ENCODE measurements around the gene GPR152. TPM values are rescaled to one million over a fixed set of nuclear protein-coding genes. Genes with fewer than 3 reads are reported as not detected.

The GPR152 gene
- total and polyA plus RNA-seq, 2 donors (not counting 3 experiments of a cell fraction or from before 2014, with no cell fraction given): not detected

DNA sequence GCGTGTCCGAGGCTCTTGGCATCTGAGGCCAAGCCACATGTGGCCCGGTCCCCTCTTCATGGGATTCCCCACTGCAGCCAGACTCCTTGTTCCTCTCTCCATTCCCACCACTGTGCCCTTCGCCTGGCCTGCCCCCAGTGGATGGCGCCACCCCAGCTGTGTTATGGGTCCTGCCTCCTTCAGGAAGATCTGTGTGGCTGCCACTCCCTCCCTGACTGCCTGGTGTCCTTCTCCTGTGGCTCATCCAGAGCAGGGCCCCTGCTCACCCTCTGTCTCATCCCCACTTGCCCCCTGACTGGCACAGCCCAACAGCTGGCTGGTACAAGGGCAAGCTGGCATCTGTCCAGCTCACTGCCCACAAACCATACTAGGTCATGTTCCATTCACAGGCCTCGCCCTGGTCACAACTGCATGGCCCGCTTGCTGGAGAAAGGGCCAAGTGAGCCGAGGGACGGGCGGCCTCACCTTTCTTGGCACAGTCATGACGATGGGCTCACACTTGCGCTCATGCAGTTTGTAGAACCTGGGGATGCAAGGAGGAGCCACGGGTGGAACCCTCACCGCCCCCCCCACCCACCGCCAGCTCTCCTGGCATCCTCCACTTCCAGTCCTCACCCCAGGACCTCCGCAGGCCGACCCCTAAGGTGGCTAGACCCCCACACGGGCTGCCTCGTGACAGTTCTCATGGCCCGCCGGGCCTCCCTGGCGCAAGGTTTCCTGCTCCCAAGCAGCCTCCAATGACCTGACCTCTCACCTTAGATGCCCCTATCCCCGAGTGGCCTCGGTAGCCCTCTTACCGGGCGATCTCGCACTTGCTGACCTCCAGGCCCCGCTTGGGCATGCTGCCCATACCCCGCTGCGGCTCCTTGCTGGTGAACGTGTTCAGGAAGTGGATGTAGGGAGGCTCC, 13.0 kb downstream of the GPR152 start:
- no peaks in the 10 kb centered on the region for H4K20me1 ChIP-seq (replicated peaks; ENCODE audit: control insufficient read depth, extremely low read depth, insufficient read depth, low read length)
- intact Hi-C loops (cut with micrococcal nuclease): no loop called here
- H3K4me3 ChIP-seq (replicated peaks in 1 of 3; ENCODE audit: insufficient read depth in 1 of 3, low read depth in 1 of 3, low read length in 3 of 3): no peak overlapping the region
- no peaks in the 10 kb centered on the region for H3K9me1 ChIP-seq (replicated peaks; ENCODE audit: control insufficient read depth, extremely low read depth, insufficient read depth, low read length)
- TF ChIP-seq POLR2A (IDR thresholded peaks at IDR 0.05; ENCODE audit: low read depth, low read length) (peak; percentile 13), POLR2AphosphoS5 (IDR thresholded peaks at IDR 0.05; ENCODE audit: insufficient read depth, low read depth, low read length) (peak; percentile 16), EZH2 (IDR thresholded peaks at IDR 0.05; ENCODE audit: borderline replicate concordance, low read depth, low read length, severe bottlenecking) (no peak), CTCF (IDR thresholded peaks at IDR 0.05; ENCODE audit: extremely low read depth in 1 of 2, insufficient read depth in 1 of 2, low read depth in 1 of 2, low read length in 2 of 2) (peak in 1 of 2 donors; percentile 13)
- BruUV-seq (replicated peaks): no TSS peak
- no peaks in the 10 kb centered on the region for H3K27me3 ChIP-seq (ENCODE audit: control insufficient read depth in 2 of 2, insufficient read depth in 2 of 2, low read length in 2 of 2)
- ChIA-PET CTCF (interaction anchor here (0.7 to 1.2 kb wide), 3 partner anchors 29 to 47 kb away, joined by 3 to 5 read pairs (median 3); partner anchors contain the start of genes PPP1CA and RAD9A), POLR2A (interaction anchor here (0.6 kb wide), 1 partner anchor 37 kb away, joined by 3 read pairs; no protein-coding TSS in a partner anchor)
- no peak overlapping the region for H3K4me2 ChIP-seq (ENCODE audit: insufficient read depth, low read length)
- FAIRE-seq (no peak), DNase-seq (ENCODE audit: low read depth, low spot score) (peak; percentile 8)
- H3K27ac ChIP-seq (ENCODE audit: insufficient read depth, low read depth, low read length): no peak overlapping the region
- dilution Hi-C loops (cut with MboI; ENCODE audit: extremely low pct_ligation_motif_present, low sequenced_read_pairs): no loop called here
- no peak overlapping the region for H2AFZ ChIP-seq (ENCODE audit: low read depth, low read length)
- H3K79me2 ChIP-seq (ENCODE audit: control insufficient read depth, insufficient read depth, low read length): peaks cover 11% of the 10 kb centered on the region
- H3K9ac ChIP-seq (replicated peaks; ENCODE audit: extremely low read depth, insufficient read depth, low read length): no peak overlapping the region
- peaks cover 6% of the 10 kb centered on the region for H3K4me1 ChIP-seq (ENCODE audit: control insufficient read depth, extremely low read depth, insufficient read depth, low read length)
- H3K9me3 ChIP-seq (replicated peaks; ENCODE audit: control insufficient read depth, insufficient read depth, low read length): no peaks in the 10 kb centered on the region
- peaks cover 0 to 29% of the 10 kb centered on the region in 2 experiments for H3K36me3 ChIP-seq (ENCODE audit: control insufficient read depth in 2 of 2, extremely low read depth in 1 of 2, insufficient read depth in 2 of 2, low read length in 2 of 2)

Data from endothelial cell of umbilical vein (primary cell).